ENCODE results near the gene PNPT1. TPM values are rescaled to one million over a fixed set of nuclear protein-coding genes. Genes with fewer than 3 reads are reported as not detected.
A peak's percentile ranks its signal among the peaks of the same experiment; 100 is the strongest.

PNPT1 gene
- total and polyA plus RNA-seq, 2 of the 13 experiments (the other 11 are each of a cell fraction or from before 2014, with no cell fraction given), result 23.4 to 61.0 TPM

DNA sequence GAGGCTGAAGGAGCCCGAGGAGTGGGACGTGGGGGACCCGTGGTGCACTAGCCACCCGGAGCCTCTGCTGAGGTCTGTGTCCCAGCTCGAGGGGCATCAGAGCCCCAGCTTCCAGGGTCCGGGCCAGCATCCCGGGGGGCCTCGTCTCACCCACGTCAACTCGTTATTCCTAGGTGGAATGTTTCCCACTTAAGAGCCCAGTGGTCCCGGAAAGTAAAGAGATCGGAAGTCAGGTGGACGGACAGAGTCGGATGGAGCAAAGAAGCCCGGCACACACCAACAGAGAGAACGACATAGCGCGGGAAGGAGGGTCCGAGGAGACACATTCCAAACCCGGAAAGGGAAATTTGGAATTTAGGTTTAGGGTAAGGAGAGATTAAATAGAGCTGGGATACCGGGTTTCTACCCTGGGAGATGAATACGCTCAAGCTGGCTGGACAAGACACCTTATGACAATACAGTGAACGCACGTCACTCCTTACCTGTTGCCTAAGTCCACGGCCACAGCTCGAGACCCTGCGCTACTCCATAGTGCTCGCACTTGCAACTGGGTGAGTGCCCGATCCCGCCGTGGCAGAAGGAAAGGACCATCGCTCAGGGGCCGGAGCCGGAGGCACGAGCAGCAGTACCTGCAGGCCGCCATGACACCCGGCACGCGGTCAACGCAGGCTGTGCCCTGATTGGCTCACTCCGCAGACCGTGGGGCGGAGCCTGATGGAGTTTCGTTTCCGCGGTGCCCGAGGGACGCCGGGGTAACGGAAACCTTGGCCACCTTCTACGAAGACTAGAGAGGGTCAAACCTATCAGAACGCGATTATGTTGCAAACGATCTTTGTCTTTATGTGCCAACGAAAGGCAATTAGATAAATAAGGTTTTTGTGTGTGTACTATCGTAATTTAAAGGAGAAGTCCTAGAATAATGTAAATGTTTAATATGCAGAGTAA lies at the start of gene PNPT1 (continued):
- TF ChIP-seq ZNF598 (CRISPR knock-in tag; IDR thresholded peaks at IDR 0.05; ENCODE audit: borderline replicate concordance) (peak; percentile 83; the same call in 1 of the 2 replicates), JUND (CRISPR knock-in tag; IDR thresholded peaks at IDR 0.05) (no peak), ZSCAN20 (CRISPR knock-in tag; IDR thresholded peaks at IDR 0.05; ENCODE audit: borderline replicate concordance) (0 out of 2 replicates have a peak, but pooled peaks have one; percentile 53), ATF7 (IDR thresholded peaks at IDR 0.05) (no peak), ATF7 (CRISPR knock-in tag; IDR thresholded peaks at IDR 0.05) (peak; percentile 78; the same call in 1 of the 2 replicates), ZNF326 (CRISPR knock-in tag; IDR thresholded peaks at IDR 0.05; ENCODE audit: borderline replicate concordance) (peak; percentile 42; the same call in 1 of the 2 replicates), NKX3-1 (CRISPR knock-in tag; IDR thresholded peaks at IDR 0.05) (peak; percentile 84), FOXP1 (IDR thresholded peaks at IDR 0.05) (no peak), FOXP1 (CRISPR knock-in tag; IDR thresholded peaks at IDR 0.05) (no peak), MTA3 (CRISPR knock-in tag; IDR thresholded peaks at IDR 0.05) (no peak), CC2D1A (CRISPR knock-in tag; IDR thresholded peaks at IDR 0.05) (no peak; the same call in 1 of the 2 replicates), NFIC (IDR thresholded peaks at IDR 0.05; ENCODE audit: low read length) (no peak), GZF1 (CRISPR knock-in tag; IDR thresholded peaks at IDR 0.05) (no peak), ZFP90 (CRISPR knock-in tag; IDR thresholded peaks at IDR 0.05; ENCODE audit: borderline replicate concordance) (peak; percentile 94; the same call in 1 of the 2 replicates), ZSCAN12 (CRISPR knock-in tag; IDR thresholded peaks at IDR 0.05) (peak; percentile 19; the same call in 1 of the 2 replicates), SNRNP70 (IDR thresholded peaks at IDR 0.05; ENCODE audit: low read depth, low read length) (no peak)
- TF ChIP-seq, protein P1, sequence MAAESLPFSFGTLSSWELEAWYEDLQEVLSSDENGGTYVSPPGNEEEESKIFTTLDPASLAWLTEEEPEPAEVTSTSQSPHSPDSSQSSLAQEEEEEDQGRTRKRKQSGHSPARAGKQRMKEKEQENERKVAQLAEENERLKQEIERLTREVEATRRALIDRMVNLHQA (CRISPR knock-in tag; IDR thresholded peaks at IDR 0.05), result no peak
- TF ChIP-seq, protein P2, sequence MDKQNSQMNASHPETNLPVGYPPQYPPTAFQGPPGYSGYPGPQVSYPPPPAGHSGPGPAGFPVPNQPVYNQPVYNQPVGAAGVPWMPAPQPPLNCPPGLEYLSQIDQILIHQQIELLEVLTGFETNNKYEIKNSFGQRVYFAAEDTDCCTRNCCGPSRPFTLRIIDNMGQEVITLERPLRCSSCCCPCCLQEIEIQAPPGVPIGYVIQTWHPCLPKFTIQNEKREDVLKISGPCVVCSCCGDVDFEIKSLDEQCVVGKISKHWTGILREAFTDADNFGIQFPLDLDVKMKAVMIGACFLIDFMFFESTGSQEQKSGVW (CRISPR knock-in tag; IDR thresholded peaks at IDR 0.05; ENCODE audit: borderline replicate concordance), result no peak
- TF ChIP-seq, protein P3, sequence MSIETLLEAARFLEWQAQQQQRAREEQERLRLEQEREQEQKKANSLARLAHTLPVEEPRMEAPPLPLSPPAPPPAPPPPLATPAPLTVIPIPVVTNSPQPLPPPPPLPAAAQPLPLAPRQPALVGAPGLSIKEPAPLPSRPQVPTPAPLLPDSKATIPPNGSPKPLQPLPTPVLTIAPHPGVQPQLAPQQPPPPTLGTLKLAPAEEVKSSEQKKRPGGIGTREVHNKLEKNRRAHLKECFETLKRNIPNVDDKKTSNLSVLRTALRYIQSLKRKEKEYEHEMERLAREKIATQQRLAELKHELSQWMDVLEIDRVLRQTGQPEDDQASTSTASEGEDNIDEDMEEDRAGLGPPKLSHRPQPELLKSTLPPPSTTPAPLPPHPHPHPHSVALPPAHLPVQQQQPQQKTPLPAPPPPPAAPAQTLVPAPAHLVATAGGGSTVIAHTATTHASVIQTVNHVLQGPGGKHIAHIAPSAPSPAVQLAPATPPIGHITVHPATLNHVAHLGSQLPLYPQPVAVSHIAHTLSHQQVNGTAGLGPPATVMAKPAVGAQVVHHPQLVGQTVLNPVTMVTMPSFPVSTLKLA (IDR thresholded peaks at IDR 0.05), result peak; percentile 75
- TF ChIP-seq, protein P4, sequence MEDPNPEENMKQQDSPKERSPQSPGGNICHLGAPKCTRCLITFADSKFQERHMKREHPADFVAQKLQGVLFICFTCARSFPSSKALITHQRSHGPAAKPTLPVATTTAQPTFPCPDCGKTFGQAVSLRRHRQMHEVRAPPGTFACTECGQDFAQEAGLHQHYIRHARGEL (CRISPR knock-in tag; IDR thresholded peaks at IDR 0.05), result no peak
- TF ChIP-seq, protein P5, sequence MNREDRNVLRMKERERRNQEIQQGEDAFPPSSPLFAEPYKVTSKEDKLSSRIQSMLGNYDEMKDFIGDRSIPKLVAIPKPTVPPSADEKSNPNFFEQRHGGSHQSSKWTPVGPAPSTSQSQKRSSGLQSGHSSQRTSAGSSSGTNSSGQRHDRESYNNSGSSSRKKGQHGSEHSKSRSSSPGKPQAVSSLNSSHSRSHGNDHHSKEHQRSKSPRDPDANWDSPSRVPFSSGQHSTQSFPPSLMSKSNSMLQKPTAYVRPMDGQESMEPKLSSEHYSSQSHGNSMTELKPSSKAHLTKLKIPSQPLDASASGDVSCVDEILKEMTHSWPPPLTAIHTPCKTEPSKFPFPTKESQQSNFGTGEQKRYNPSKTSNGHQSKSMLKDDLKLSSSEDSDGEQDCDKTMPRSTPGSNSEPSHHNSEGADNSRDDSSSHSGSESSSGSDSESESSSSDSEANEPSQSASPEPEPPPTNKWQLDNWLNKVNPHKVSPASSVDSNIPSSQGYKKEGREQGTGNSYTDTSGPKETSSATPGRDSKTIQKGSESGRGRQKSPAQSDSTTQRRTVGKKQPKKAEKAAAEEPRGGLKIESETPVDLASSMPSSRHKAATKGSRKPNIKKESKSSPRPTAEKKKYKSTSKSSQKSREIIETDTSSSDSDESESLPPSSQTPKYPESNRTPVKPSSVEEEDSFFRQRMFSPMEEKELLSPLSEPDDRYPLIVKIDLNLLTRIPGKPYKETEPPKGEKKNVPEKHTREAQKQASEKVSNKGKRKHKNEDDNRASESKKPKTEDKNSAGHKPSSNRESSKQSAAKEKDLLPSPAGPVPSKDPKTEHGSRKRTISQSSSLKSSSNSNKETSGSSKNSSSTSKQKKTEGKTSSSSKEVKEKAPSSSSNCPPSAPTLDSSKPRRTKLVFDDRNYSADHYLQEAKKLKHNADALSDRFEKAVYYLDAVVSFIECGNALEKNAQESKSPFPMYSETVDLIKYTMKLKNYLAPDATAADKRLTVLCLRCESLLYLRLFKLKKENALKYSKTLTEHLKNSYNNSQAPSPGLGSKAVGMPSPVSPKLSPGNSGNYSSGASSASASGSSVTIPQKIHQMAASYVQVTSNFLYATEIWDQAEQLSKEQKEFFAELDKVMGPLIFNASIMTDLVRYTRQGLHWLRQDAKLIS (CRISPR knock-in tag; IDR thresholded peaks at IDR 0.05), result peak; percentile 37; the same call in 1 of the 2 replicates
- TF ChIP-seq, protein P6, sequence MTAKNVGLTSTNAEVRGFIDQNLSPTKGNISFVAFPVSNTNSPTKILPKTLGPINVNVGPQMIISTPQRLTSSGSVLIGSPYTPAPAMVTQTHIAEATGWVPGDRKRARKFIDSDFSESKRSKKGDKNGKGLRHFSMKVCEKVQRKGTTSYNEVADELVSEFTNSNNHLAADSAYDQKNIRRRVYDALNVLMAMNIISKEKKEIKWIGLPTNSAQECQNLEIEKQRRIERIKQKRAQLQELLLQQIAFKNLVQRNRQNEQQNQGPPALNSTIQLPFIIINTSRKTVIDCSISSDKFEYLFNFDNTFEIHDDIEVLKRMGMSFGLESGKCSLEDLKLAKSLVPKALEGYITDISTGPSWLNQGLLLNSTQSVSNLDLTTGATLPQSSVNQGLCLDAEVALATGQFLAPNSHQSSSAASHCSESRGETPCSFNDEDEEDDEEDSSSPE (CRISPR knock-in tag; IDR thresholded peaks at IDR 0.05), result peak; percentile 92
